HG03457 (cell line): ENCODE data around the gene WDR20.

Source experiments
- ATAC-seq: cut with Tn5 transposase; IDR thresholded peaks from one replicate; pipeline ENCODE4 v1.9.1; 2021; ENCODE audit warnings: moderate number of reproducible peaks; ENCODE audit not compliant: unreplicated experiment

The WDR20 gene

GRCh38 chr14:102196039-102196901 is 56.6 kb downstream of the WDR20 start:
- no peak for ATAC-seq

DNA sequence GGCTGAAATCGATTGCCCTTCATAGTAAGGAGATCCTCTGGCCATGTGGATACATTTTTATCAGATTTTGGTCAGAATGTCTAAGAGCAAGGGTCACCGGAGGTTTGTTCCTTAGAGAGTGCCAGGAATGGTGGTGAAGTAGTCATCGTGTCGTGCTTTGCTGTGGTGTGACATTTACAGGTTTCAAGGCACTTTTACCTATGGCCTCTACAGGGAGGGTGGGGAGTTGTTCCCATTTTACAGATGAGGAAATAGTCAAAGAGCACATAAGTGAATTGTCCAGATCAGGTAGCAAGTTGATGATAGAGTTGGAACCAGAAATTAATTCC is 57.2 kb downstream of the WDR20 start:
- no peak for ATAC-seq

- no peak for ATAC-seq
These were observed 57.7 kb downstream of the WDR20 start for GRCh38 chr14:102197317-102197853.

DNA sequence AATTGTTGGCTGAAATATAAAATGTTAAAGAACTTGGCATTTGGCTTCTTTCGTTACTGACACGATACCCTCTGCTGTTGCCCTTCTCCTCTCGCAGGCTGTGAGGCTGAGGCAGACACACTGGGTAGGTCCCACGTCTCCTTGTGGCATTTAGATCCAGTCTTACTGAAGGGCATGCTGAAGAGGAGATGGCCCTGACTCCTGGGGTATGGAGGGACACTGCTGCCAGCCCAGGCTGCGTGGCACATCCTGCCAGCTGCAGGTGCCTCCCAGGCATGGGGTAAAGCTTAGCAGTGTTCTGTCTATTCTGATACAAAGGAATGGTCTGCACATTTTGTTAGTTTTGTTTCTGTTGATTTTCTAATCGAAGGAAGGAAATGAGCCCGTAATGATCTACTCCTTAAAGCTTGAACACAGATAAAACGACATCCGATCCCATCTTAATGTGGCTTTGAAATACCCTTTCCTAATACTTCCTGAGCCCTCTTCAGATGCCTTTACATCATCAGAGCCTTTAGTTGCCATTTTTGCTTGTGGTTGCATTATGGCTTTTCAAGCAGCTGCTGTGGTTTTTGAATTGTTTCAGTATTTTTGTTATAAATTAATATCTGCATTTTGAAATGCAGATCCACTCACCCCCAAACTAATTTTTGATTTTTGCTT is 61.1 kb downstream of the WDR20 start:
- ATAC-seq, result no peak

DNA sequence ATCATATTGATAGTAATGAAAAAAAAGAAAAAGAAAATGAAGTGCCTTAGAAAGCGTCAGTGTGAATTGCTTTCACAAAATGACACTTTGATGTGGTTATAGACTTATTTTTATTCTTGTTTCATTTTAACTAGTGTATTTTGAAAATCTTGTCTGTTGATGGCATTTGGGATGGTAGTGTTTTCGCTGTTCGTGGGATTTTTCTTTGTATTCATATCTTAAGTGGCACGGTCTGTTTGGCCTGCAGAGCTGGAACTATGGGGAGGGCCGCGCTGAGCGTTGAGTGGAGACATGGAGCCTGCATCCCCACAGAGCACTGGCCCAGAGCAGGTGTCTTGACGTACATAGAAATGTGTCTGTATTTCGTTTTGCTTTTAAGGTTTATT is 61.6 kb downstream of the WDR20 start:
- ATAC-seq, result no peak

GRCh38 chr14:102201776-102202175 is 62.1 kb downstream of the WDR20 start:
- ATAC-seq, result no peak

DNA sequence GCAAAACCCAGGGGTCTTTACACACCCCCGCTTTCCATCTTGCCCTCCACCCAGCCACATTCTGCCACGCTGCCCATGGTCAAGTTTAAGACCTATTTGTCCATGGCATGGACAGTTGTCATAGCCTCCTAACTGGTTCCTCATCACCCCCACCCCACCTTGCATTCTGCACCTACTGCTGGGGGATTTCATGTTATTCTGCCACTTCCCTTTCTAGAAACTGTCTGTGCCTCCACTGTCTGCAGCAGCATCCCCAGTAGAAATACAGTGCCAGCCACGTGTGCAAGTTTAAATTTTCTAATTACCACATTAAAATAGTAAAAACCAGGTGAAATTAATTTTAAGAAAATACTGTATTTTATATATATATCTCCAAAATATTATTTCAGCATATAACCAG is 63.2 kb downstream of the WDR20 start:
- no peak for ATAC-seq

GRCh38 chr14:102203382-102203781 is 63.7 kb downstream of the WDR20 start:
- ATAC-seq, result no peak

DNA sequence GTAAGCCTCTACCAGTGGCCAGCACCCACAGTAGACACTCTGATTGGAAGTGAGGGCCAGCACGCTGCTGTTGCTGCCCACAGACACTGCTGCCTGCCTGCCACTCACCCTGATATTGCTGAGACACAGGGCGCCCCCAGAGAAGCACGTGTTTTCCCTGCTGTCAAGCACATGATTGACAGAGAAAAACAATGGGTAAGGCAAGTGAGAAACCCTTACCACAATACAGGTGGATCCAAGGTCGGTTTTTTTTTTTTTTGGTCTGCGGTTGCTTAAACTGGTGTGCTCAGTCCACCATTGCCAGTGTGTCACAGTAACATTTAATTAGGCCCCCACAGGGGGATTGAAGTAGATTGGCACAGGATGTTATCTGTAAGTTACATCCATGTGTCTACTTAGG is 65.9 kb downstream of the WDR20 start:
- no peak for ATAC-seq

DNA sequence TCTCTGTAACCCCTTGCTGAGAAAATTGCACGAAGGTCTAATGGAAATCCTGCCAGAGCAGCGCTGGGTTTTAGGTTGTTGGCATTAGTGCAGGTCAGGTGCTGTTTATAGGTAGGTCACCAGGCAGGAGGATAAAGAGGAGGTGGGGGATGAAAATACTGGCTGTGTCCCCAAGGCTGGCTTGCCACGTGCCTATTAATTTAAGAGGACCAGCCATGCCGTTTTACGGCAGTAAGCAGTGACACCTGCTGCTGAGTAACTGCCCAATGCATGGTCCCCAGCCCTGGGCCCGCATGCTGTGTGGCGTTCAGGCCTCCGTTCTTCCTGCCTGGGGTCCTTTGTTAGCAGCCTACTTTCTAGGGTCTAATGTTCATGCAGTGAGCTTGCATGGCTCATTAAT is 67.2 kb downstream of the WDR20 start:
- no peak for ATAC-seq

DNA sequence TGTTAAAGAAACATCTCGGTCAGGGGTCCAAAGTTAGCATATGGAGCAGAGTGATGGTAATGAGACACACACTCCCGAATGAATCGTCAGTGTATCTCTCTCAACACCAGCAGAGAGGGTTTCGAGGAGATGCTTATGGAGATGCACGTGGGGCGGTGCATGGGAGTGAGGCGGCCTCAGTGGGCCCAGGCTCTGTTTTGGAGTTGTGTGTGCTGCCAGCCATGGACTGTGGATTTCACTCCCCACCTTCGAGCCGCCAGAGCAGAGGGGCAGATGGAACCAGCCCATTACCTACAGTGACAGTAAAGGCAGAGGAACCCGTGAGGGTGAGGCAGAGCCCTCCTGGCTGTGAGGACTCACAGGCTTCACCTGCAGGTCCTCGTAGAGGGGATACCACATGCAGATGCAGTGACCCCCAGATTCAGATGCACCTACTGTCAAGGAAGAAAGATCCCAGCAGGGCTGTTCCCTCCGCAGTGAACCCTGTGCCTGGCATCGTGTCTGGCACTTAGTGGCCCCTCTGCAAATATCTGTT is 68.2 kb downstream of the WDR20 start:
- ATAC-seq, result no peak

DNA sequence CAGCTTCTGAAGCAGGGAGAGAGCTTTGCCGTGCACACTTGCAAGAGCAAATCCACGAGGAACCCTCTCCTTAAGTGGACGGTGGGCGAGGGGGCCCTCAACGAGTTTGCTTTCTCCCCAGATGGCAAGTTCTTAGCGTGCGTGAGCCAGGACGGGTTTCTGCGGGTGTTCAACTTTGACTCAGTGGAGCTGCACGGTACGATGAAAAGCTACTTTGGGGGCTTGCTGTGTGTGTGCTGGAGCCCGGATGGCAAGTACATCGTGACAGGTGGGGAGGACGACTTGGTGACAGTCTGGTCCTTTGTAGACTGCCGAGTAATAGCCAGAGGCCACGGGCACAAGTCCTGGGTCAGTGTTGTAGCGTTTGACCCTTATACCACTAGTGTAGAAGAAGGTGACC is 69.0 kb downstream of the WDR20 start:
- no peak for ATAC-seq

- ATAC-seq, result no peak
These were observed 69.7 kb downstream of the WDR20 start for GRCh38 chr14:102209224-102209966.

GRCh38 chr14:102210421-102211042 is 70.8 kb downstream of the WDR20 start:
- ATAC-seq, result no peak

DNA sequence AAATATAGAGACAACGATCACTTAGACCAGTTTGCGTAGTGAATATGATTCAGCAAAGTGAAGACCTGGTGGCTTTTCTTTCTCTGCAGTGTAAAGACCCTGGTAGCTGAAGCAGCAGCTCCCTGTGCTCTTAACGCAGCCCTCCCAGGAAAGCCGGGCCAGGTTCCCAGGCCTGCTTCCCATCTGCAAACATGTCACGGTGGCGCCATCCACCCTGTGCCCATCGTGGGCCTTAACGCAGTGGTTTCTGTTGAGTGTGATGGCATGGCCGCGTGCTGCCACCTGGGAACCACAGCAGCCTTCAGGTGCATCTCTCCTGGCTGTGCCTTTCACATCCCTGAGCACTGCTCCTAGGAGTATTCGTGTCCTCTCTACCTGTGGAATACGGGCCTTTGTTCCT is 71.5 kb downstream of the WDR20 start:
- ATAC-seq, result no peak

GRCh38 chr14:102212356-102212755 is 72.7 kb downstream of the WDR20 start:
- no peak for ATAC-seq

GRCh38 chr14:102212845-102213244 is 73.1 kb downstream of the WDR20 start:
- ATAC-seq, result no peak

DNA sequence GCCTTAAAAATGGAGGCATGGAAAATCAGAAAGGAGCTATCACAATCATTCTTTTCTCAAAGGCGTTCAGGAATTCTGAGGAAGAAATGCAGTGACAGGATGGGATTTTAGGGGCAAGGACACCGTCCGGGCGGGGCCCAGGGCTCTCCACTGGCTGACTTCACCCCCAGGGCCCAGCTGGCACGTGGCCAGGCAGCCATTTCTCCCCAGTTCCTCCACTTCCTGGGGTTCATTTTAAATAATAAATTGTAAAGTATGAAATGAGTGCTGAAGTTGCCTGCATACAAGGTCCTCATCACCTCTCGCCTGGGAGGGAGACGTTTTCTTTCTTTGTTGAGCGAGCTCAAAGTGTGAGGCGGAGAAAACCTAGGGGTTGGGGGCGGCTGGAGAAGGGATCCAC is 73.8 kb downstream of the WDR20 start:
- no peak for ATAC-seq

DNA sequence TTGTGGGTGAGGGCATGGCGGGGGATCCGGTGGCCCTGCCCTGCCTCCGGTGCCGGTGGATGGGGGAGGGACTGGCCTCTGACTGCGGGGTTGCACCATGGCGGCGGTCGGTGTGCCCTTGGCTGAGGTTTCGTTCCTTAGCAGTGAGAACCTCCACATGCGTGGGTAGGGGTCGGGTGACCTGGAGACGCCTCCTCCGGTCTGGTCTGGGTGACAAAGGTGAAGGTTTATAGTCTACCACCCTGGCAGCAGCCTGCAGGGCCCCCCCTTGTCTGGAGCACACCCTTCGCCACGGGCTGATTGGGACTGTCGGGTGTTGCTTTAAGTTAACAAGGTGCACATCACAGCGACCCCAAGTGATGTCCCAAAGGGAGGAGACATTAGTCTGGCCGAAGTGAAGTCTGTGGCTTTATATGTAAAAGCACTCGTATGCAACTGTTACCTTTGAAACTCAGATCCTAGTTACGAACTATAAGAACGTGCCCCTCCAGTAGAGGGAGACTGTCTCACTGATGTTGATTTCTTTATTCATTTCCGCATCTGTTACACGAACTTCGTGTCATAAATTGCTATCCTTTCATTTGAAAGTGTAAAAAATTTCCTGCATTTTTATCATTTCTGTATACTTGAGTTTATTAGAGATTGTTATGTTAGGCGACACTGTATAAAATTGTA is 74.4 kb downstream of the WDR20 start:
- no peak for ATAC-seq

GRCh38 chr14:102215071-102215470 is 75.4 kb downstream of the WDR20 start:
- ATAC-seq, result no peak
